HG02571 (cell line): ENCODE measurements around the gene MSMO1.
A peak's percentile ranks its signal among the peaks of the same experiment; 100 is the strongest.

Experiments
- ATAC-seq: cut with Tn5 transposase; IDR thresholded peaks from one replicate; pipeline ENCODE4 v1.9.1; 2021; ENCODE audit warnings: mild to moderate bottlenecking, moderate library complexity; ENCODE audit not compliant: unreplicated experiment

MSMO1 gene

DNA sequence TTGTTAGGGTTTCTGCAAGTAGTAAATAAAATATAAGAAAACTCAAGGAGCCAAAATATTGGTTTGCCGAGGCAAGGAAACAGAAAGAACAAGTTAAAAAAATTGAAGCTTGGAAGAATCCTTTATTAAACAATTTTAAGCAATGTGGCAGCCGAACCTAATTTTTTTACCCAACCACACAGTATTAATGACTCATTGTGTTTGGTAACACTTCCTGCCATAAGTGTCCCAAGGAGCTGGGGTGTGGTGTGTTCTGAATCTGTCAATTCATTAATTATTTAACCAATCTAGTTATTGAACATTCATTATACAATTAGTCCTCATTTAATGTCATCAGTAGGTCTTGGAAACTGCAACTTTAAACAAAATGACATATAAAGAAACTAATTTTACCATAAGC lies 32.0 kb downstream of the MSMO1 start:
- no peak for ATAC-seq

DNA sequence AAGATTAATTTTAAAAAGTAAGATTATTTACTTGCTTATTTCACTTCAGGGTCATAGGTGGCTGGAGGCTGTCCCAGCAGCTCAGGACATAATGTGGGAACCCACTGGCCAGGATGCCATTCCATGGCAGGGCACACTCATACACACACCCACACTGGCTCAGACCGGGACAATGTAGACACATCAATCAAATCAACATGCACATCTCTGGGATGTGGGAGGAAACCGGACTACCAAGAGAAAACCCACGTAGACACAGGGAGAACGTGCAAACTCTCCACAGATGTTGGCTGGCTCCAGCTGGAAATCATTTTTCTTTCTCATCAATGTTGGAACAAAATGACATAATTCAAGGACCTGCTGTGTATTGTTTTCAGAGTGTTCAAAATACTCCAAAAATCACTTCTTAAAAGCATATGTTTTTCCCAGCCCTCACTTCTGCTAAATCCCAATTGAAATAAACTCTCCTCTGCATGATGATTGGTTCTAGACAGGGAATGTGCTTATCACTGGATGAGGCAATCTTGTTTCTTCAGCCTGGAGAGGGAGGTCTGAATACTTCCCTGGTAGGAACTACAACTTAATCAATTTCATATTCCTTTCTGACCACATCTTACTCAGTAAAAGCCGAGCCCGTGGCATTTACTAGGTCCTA lies 32.7 kb downstream of the MSMO1 start:
- ATAC-seq: no peak

DNA sequence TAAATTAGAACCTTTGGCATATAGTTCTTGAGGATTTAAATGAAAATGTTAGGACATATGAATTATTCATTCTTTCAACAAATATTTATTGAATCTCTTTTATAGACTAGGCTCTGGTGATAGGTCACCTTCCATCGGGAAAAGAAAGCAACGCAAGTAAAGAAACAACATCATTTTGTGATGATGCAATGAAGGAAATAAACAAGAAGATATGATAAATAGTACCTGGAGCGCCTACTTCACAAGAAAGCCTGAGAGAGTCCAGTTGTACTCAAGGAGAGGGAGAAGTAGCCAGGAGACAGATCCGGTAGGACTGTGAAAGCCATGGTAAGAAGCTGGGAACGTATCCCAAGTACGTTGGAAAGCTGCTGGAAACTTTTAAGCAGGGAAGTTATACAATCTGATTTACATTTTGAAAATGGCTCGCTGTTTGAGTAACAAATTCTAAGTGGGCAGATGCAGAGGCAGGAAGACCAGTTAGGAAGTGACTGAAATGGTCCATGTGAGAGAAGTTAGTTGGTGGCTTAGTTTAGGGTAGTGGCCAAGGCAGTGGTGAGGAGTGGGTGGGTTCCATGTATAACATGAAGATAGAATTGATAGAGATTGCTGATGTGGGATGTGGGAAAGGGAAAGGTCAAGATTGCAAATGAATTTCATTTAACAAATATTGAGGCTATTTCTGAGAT lies 33.7 kb downstream of the MSMO1 start:
- no peak for ATAC-seq

DNA sequence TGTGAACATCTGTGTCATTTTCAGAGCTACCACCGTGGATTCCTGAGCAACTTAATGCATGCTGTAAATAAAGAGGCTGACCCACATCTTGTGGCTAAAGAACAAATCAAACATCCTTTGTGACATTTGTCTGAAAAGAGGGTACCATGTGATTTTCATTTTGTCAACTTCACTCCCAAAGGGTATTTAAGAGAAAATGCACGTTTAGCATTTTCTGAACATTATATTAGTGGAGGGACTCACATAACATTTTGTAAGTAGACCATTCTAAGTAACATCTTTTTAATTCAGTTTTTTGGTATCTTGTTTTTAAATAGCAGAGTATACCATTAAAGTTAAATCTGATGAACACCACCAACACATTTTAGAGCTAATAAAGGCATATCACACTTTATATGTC lies 34.3 kb downstream of the MSMO1 start:
- ATAC-seq: no peak

DNA sequence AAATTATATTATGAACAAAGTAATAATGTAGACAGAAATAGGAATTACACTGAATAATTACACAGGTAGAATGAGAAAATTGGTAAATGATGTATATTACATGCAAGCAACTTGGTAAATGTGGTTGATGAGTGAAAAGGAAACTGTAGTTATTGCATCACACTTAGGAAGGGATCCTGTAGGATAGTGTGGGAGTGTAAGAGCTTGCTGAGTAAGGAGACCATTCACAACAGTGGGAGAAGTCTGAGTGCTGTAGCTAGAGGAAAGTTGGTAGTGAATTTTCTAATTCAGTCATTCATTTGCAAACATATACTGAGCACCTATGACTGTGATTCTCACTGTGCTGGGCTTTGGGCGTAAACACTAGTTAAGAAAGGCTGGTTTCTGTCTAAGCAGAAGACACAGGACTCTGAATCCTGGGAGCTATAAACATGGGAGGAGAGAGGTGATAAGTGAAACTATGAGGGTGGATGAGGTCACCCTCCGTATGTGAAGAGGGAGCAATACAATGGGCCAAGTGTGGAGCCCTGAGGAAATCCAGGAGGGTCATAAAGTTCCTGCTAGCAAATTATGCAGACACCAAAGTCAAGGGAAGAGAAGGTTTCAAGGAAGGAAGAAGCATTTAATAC lies 37.1 kb downstream of the MSMO1 start:
- no peak for ATAC-seq

DNA sequence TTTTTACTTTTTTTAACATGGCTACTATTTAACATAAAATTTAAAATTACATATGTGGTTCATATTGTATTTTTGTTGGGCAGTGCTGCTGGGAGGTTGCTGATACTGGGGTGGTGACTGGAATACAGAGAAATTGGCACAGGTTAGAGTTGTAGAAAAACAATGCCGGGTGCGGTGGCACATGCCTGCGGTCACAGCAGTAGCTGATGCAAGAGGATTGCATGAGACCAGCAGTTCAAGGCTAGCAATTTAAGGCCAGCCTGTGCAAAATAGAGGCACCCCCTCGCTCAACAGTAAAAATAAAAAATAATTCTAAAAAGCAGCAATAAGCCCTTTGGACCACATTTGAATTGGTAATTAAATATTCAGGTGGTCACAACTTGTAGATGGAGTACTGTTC lies 39.6 kb downstream of the MSMO1 start:
- no peak for ATAC-seq

DNA sequence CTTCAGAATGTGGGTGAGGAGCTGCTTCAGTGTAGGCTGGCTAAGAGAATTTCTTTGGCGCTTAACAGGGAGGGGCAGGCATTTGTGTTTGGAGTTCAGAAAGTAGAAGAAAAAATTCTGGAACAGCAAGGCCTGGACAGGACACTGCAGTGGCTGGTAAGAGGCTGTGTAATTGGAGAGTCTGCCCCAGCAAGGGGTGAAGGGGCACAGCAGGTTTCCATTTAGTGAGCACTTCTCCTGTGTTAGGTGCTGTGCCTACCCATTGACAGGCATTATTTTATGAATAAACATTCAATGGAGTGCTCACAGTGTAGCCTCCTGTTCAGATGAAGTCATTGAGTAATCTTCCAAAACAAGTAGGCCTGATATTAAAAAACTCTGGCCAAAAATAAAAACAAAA lies 40.6 kb downstream of the MSMO1 start:
- ATAC-seq: no peak

DNA sequence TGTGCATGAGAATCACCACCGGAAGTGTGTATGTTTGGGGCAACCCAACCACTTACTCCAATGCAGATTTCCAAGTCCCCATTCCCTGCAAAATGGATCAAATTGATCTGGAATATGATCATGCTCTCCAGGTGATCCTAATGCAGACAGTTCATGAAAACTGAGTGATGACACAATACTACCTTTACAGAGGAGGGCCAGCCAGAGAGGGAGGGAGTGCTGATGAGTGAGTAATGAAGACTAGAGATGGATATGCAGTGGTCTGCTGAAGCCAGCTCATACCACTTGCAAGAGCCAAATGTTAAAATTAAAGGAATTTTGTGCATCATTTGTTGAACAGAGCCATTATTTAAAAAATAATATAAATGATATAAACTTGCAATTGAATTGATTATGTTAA lies 41.1 kb downstream of the MSMO1 start:
- no peak for ATAC-seq

DNA sequence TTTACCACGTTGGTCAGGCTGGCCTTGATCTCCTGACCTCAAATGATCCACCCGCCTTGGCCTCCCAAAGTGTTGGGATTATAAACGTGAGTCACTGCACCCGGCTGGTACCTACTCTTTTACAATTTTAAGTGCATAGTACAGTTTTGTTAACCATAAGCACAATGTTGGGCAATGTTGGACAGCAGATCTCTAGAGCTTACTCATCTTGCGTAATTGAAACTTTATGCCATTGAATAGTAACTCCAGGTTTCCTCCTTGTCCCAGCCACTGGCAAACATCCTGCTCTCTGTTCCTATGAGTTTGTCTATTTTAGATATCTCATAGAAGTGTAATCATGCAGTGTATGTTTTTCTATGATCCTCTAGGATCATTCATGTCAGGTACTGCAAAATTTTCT lies 42.1 kb downstream of the MSMO1 start:
- no peak for ATAC-seq

DNA sequence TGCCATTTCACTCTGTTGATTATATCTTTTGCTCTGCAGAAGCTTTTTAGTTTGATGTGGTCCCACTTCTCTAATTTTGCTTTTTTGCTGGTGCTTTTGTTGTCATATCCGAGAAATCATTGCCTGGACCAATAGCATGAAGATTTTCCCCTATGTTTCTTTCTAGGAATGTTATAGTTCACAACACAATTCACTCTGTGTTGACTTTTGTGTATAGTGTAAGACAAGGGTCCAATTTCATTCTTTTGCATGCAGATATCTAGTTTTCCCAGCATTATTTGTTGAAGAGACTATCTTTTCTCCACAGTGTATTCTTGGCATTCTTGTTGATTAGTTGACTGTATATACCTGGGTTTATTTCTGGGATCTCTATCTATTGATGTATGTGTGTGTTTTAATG lies 43.1 kb downstream of the MSMO1 start:
- ATAC-seq: no peak

DNA sequence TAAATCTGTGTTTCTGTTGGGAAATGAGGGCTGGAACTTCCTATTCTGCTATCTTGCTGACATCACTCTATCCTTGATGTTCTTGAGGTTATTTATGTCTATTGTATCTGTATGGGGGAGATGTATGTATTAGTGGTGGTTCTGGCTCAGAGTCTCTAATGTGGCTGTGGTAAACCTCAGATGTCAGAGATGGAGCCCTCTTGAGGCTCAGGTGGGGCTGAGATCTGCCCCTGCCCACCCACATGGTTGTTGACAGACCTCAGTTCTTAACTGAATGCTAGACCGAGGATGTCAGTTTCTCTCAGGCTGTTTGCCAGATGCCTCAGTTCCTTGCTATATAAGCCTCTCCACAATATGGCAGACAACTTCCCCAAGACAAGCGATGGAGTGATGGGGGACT lies 48.0 kb downstream of the MSMO1 start:
- no peak for ATAC-seq

DNA sequence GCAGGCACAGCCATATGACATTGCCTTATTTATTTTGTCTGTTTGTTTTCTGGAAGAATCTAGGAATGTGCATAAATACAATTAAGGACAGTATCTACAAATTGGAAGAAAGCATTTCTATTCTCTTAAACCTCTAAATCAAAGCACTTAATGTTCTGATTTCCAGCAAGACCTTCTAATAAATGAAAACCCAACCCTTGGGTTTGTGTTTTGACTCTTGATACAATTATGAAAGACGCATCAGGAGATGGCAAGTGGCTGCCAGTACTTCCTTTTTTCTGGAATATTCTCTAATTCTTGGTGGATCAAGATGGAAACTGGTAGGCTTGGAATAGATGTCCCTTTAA lies 50.9 kb downstream of the MSMO1 start:
- no peak for ATAC-seq

DNA sequence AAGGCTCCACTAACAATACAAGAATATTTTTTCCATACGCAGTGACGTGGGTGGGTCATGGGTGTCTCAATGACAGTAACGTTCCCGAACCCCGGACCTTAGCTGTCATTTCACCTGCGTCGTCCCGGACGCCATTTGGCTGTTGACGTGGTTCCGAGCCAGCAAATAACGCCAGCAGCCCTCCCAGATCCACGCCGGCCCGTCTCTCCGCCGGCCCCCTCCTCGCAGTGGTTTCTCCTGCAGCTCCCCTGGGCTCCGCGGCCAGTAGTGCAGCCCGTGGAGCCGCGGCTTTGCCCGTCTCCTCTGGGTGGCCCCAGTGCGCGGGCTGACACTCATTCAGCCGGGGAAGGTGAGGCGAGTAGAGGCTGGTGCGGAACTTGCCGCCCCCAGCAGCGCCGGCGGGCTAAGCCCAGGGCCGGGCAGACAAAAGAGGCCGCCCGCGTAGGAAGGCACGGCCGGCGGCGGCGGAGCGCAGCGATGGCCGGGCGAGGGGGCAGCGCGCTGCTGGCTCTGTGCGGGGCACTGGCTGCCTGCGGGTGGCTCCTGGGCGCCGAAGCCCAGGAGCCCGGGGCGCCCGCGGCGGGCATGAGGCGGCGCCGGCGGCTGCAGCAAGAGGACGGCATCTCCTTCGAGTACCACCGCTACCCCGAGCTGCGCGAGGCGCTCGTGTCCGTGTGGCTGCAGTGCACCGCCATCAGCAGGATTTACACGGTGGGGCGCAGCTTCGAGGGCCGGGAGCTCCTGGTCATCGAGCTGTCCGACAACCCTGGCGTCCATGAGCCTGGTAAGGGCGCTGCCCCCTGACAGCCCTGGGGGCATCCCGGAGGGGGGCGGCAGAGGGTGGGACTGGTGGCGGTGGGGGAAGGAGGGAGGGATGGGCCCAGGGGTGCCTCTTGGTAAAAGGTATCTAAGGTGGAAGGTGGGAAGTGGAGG lies 51.5 kb downstream of the MSMO1 start, which contains the start of gene CPE:
Gene CPE, plus strand, starts transcription at position 264 of the 933 bp plus-strand sequence. Its CDS starts 214 bp downstream, at position 478.
- peak; percentile 83 for ATAC-seq

DNA sequence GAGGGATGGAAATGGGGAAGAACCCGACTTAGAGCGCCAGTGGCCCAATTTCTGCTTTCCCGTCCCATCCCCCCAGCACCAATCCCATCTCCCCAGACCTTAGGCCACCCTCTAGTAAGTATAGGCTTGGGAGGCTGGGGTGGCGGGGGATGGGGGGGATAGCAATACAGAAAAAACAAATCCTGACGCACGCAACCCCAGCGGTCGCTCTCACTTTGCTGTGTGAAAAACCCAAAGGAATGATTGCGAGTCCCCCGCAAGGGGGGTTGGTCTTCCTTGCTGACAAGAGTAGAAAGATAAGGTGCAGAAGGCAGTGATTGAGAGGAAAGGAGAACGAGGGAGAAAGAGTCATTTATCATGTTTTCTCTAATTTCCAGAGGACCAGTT lies 52.2 kb downstream of the MSMO1 start:
- no peak for ATAC-seq

DNA sequence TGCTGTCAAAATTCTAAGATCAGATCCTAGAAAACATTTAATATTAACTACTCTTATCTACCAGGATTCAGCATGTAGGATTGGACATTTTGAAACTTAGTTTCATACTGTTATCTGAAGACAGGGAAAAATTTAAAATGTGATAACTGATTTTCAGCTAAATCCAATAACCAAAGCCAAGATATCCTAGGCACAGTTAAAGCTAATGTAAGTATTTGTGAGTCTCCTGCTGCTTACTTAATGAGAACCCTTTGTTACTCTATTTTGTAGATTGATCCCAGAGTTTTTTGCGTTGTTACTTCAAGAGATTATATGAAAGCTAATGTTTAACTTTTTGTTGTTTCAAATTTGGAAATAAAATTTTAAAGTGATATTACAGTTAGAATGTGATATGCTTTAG lies 53.3 kb downstream of the MSMO1 start:
- no peak for ATAC-seq

DNA sequence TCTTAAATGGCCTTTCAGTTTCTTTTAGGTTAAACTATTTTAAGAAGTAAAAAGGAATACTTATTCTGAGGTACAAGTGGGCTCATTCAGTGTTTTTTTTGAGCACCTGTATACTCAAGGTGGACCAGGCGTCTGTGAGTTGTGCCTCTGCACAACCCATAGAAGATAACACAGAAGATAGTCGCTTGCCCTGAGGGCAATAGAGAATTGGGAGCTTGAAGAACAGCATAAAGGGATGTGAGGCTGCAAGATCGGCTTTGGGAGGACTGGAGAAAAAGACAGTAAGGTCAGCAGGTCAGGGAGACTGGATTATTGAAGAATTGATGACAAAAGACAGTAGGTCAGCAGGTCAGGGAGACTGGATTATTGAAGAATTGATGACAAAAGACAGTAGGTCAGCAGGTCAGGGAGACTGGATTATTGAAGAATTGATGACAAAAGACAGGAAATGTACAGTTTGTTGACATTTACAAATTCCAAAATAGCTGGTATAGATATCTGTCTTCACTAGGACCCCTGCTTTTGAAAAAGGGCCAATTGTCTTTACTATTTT lies 54.4 kb downstream of the MSMO1 start:
- ATAC-seq: no peak

DNA sequence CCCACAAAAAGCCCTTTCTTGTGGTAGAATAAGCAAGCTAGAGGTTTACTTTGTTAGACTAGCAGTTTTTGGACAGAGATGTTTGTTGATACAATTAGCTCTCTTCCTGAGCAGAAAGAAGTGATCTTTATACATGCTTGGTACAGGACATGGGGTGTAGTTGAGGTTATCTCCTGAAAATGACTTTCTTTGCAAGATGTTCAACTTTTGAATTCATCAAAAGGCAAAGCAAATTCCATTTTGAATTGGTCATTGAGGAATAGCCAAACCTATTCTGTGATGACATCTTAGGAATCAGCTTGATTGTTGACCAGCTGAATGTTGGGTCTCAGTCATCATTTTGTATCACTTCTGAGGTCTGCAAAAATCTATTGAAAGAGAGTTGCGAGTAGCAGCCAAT lies 55.2 kb downstream of the MSMO1 start:
- no peak for ATAC-seq

DNA sequence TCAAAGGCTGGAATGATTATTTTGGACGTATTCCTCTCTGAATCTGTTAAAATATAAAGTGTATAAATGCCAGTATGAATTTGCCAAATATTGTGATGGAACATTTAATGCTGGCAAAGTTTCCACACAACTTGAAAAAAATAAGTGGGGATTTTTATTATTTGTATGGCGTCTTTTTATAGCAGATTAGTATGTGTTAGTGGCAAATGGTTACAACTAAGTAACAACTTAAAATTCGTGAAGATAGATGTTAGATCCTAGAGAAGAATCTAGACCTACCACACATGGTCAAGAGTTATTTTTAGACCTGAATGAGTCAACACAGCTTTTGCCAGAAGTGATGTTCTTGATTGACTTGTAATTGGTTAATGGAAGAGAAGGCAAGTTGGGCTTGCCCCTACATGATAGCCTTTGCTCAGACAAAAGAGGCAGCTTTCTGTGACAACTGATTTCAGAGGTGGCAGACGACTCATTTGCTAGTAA lies 56.2 kb downstream of the MSMO1 start:
- ATAC-seq: no peak

DNA sequence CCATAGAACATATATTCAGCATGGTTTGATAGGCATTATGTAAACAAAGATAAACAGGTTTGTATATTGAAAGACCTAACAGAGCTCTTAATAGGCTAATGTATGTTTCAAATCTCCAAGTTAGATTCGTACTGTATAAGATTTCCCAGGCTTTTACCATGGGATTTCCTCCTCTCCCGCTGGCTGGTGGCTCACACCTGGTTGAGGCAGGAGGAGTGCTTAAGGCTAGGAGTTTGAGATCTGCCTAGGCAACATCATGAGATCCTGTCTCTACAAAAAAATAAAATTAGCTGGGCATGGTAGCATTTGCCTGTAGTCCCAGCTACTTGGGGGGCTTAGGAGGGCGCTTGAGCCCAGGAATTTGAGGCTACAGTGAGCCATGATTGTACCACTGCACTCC lies 56.7 kb downstream of the MSMO1 start:
- ATAC-seq: no peak

DNA sequence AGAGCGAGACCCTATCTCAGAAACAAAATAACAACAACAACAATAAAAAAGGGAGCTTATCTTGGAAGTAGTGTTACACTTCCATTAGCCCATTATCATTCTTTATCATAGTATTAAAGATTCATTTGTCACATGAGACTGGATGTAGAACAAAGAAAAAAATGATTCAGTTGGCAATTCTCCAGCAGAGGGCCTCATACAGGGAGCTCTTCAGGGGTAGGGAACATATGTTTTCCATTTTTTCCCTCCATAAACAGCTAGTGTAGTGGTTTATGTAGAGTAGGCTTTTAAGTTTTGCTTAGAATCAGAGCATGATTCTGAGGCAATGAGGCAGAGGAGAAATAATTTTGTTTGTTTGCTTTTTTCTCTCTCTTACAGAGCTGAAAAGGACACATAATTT lies 57.1 kb downstream of the MSMO1 start:
- ATAC-seq: no peak

DNA sequence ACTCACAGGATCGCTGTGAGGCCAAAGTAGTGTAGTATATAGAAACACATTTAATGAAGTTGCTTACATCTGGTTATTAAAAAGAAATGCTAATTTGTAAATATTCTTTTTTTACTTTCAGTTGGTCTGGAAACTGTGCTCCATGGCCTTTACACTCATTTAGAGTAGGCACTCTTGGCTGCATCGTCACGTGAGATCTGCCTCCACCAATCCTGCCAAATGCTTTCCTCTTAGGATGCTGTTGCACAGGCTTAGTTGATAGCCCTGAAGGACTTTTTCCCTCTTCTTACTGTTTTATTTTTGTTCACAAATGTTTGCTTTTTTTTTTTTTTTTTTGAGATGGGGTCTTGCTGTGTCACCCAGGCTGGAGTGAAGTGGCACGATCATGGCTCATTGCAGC lies 57.7 kb downstream of the MSMO1 start:
- no peak for ATAC-seq
